Measurements from ENCODE around the gene MYBPC2.

DNA sequence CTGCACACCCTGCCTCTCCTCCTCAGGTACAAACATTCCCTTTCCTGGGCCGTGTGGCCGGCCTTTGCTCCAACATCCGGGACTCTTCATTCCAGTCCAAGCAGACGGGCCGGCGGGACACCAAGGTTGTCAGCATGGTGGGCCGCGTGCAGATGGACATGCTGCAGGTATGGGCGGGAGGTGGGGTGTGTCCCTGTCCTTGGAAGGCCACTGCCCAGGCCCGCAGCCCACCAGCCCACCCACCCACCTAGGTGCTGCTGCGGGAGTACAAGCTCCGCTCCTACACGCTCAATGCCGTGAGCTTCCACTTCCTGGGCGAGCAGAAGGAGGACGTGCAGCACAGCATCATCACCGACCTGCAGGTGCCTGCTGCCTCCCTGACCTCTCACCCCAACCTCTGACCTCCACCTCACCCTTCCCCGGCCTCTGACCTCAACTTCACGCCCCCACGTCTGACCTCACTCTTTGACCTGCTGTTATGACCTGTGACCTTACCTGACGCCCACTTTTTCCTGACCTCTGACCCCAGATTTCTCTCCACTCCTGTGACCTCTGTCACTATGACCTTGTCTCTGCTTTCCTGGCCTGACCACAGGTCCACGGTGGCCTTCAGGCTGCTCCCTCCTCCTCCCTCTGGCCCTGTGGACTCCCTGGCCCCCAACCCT is 26.4 kb upstream of the MYBPC2 start:
- no peak for TF ChIP-seq POLR2A (IDR thresholded peaks at IDR 0.05)
- TF ChIP-seq, protein P1, sequence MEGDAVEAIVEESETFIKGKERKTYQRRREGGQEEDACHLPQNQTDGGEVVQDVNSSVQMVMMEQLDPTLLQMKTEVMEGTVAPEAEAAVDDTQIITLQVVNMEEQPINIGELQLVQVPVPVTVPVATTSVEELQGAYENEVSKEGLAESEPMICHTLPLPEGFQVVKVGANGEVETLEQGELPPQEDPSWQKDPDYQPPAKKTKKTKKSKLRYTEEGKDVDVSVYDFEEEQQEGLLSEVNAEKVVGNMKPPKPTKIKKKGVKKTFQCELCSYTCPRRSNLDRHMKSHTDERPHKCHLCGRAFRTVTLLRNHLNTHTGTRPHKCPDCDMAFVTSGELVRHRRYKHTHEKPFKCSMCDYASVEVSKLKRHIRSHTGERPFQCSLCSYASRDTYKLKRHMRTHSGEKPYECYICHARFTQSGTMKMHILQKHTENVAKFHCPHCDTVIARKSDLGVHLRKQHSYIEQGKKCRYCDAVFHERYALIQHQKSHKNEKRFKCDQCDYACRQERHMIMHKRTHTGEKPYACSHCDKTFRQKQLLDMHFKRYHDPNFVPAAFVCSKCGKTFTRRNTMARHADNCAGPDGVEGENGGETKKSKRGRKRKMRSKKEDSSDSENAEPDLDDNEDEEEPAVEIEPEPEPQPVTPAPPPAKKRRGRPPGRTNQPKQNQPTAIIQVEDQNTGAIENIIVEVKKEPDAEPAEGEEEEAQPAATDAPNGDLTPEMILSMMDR (IDR thresholded peaks at IDR 0.05): no peak
